NCI-H1092 (cell line): Measurements from ENCODE around the gene PSMD2.

Experiments used
- DNase-seq: peaks from one replicate; lab custom pipeline; 2025; lab: John Stamatoyannopoulos, UW

The PSMD2 gene

GRCh38 chr3:184282941-184283340, 16.1 kb upstream of the PSMD2 start:
- no peak for DNase-seq

GRCh38 chr3:184283681-184284080, 15.4 kb upstream of the PSMD2 start:
- DNase-seq = no peak

- peak; percentile 67 for DNase-seq
Measured at GRCh38 chr3:184284696-184285095, 14.3 kb upstream of the PSMD2 start.

DNA sequence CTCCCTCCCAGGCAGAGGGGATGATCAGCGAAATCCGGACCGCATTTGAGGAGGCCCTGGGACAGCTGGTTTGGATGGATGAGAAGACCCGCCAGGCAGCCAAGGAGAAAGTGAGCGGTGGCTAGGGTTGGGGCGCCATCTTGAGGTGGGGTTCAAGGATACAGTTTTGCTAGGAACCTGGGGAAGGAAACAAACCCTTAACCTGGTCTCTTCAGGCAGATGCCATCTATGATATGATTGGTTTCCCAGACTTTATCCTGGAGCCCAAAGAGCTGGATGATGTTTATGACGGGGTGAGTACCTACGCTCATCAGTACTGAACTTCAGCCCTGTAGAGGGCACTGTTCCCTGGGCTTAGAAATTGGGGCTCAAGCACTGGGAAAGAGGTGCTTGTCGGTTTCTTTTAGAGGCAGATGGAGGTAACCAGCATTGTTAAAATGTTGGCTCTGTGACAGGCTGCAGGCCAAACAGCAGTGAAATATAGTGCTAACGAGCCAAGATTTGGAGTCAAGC, 9.6 kb upstream of the PSMD2 start:
- peak; percentile 30 for DNase-seq

DNA sequence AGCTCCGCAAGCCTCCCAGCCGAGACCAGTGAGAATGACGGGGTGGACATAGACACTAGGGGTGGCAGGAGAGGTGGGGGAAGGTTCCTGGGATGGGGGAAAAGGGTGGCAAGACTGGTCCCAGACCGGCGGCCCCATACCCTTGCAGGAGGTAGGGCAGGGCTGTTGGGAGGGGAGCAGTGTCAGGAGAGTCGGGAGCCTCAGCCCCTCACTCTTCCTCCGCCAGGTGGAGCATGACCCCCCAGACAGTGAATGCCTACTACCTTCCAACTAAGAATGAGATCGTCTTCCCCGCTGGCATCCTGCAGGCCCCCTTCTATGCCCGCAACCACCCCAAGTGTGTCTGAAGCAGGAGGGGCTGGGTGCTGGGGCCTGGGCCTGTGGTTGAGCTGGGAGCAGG, 8.7 kb upstream of the PSMD2 start:
- no peak for DNase-seq

DNA sequence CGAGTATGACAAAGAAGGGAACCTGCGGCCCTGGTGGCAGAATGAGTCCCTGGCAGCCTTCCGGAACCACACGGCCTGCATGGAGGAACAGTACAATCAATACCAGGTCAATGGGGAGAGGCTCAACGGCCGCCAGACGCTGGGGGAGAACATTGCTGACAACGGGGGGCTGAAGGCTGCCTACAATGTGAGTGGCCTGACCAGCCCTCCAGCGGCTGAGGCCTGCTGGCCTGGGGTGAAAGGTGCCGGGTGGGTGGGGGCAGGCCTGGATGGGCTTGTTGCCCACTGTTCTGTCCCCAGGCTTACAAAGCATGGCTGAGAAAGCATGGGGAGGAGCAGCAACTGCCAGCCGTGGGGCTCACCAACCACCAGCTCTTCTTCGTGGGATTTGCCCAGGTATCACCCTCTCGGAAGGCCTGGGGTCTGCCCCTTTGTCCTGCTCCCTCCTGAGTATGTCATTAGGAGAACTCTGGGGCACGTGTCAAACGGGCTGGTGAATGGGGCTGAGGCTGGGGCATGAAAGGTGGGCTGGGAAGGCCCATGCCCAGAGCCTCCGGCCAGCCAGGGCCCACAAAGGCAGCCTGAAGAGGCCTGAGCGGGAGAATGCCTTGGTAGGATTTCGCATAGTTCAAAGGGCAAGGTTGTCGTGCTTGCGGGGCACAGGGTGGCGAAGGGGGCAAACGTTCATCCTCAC, 7.8 kb upstream of the PSMD2 start:
- no peak for DNase-seq

DNA sequence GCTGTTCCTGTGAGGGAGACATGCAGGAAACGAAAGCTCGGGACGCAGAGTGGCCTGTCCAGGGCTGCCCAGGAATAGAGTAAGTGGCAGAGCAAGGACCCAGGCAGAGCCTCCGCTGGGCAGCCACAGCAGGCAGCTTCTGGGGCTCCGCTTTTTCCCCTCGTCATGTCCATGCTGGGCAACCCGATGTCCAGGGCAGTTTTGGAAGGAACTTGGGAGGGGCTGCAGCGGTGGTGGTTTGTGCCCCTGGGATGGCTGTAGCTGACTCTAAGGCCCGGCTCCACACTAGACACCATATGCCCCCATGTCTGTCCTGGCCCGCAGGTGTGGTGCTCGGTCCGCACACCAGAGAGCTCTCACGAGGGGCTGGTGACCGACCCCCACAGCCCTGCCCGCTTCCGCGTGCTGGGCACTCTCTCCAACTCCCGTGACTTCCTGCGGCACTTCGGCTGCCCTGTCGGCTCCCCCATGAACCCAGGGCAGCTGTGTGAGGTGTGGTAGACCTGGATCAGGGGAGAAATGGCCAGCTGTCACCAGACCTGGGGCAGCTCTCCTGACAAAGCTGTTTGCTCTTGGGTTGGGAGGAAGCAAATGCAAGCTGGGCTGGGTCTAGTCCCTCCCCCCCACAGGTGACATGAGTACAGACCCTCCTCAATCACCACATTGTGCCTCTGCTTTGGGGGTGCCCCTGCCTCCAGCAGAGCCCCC, 7.1 kb upstream of the PSMD2 start:
- no peak for DNase-seq

GRCh38 chr3:184295771-184296170, 3.3 kb upstream of the PSMD2 start:
- no peak for DNase-seq

GRCh38 chr3:184296616-184297015, 2.4 kb upstream of the PSMD2 start:
- no peak for DNase-seq

DNA sequence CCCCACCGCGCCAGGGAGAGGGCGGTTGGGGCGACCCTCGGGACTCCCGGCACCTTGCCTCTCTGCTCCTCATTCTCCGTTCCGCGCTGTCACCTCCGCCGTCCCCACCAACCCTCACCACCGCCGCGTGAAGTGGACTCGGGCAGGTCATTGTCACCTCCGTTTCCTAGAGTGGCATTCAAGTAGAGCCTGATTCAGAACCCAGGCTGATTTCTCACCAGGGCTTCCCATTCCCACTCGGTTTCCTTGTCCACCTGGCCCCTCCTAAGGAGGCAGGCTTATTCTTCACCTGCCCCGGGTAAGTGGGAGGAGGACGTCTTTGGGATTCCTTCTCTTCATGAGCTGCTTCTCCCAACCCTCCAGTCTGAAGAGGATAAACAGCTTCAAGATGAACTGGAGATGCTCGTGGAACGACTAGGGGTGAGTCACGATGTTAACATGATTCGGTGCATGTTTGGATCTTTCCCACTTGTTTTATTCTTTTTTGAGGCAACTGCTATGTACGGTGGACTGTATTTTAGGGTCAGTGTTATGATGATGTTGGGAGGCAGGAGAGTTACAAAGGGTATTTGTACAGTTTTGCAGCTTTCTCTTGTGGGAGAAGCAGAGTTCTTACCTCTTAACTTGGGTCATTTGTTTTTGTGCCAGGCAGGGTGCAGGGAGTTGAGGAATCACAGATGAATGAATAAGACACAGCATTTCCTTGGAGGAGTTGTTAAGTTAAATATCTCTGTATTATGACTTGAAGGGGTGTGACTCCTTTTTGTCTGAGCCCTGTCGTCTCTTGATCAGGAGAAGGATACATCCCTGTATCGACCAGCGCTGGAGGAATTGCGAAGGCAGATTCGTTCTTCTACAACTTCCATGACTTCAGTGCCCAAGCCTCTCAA, 692 bp downstream of the PSMD2 start:
- no peak for DNase-seq

DNA sequence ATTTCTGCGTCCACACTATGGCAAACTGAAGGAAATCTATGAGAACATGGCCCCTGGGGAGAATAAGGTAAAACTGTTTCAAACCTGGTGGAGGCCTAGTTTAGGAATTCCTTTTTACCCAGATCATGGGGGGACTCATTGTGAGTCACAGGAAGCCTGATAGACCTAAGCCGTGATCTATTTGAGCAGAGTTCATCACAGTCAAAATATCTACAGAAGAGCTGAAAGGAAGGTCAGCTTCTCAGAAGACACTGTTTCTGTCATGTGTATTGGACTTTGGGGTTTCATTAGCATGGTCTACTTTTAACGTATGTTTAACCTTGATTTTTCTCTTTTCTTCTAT, 1.3 kb downstream of the PSMD2 start:
- no peak for DNase-seq

DNA sequence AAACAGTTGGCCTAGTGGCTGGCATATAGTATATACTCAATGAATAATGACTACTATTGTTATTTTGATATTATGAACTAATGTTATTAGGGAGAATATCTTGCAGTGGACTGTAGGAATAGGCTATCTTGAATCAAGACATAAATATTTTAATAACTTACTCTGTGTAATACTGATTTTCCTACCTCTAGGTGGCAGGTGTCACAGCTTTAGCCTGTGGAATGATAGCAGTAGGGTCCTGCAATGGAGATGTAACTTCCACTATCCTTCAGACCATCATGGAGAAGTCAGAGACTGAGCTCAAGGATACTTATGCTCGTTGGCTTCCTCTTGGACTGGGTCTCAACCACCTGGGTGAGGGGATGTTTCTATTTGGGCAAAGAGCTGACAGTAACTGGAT, 6.5 kb downstream of the PSMD2 start:
- no peak for DNase-seq

DNA sequence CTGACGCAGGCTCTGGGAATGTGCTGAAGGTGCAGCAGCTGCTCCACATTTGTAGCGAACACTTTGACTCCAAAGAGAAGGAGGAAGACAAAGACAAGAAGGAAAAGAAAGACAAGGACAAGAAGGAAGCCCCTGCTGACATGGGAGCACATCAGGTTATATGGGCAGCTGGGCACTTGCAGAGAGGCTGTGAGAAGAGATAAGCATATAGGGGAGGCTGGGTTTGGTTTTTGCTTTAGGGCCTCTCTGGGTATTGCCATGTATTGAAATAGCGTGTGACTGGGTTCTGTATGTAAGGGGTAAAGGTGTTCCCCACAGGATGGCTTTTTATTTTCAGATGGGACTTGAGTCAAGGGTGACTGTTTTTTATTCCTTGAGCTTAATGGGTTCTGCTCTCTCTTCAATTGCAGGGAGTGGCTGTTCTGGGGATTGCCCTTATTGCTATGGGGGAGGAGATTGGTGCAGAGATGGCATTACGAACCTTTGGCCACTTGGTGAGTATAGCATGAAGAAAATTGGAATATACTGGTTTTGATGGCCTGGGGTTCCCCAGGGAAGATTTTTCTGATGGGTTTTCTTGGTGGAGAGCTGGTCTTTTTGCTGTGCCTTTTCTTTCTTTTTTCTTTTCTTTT, 7.4 kb downstream of the PSMD2 start:
- no peak for DNase-seq

GRCh38 chr3:184307915-184308314, 8.9 kb downstream of the PSMD2 start:
- DNase-seq = no peak

DNA sequence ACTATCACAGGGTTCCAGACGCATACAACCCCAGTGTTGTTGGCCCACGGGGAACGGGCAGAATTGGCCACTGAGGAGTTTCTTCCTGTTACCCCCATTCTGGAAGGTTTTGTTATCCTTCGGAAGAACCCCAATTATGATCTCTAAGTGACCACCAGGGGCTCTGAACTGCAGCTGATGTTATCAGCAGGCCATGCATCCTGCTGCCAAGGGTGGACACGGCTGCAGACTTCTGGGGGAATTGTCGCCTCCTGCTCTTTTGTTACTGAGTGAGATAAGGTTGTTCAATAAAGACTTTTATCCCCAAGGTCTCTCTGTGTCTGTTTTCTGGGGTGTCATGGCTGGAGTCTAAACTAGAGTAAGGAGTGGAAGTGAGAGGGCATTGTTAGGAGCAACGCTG, 9.7 kb downstream of the PSMD2 start:
- no peak for DNase-seq

GRCh38 chr3:184311633-184312032, 12.6 kb downstream of the PSMD2 start:
- DNase-seq = no peak

GRCh38 chr3:184314363-184314699, 15.3 kb downstream of the PSMD2 start, which contains the start of gene EIF4G1:
EIF4G1 (plus strand) TSS chr3:184314606; CDS start chr3:184315797, 1,191 bp downstream.
- DNase-seq = peak; percentile 87

- DNase-seq = peak; percentile 55
Measured at GRCh38 chr3:184314700-184315542, 15.9 kb downstream of the PSMD2 start.

DNA sequence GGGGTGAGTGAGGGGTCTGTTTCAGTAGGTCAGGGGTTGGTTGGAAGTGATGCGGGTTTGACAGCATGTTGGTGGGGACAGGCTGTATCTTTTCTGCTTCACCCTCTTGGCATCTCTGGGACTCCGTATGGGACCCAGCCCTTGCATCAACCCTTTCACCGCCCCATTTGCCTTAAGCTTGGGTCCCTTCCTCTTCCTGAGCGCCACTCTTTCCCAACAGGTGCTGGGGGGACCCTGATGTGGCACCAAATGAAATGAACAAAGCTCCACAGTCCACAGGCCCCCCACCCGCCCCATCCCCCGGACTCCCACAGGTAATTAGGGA, 16.5 kb downstream of the PSMD2 start:
- DNase-seq = no peak

GRCh38 chr3:184315871-184316661, 17.0 kb downstream of the PSMD2 start:
- DNase-seq = no peak

DNA sequence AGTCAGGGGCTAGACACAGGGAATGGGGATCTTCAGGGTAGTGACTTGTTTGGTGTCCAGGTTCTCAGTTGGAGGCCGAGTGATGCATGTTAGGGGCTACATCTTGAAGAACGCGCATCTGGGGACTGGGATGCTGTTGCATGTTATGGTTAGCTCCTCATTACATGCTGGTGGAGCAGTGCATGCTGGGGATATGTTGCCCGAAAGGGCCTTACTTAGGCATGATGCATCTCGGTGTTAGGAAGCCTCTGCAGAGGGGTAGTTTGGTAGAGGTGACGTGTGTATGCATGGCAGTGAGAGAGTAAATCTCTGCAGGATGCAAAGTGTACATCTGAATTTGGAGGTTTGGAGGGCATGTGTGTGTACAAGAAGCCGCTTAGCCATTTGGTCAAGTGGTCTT, 17.8 kb downstream of the PSMD2 start:
- no peak for DNase-seq
